Measurements from ENCODE around the gene AREL1. TPM values are rescaled to one million over a fixed set of nuclear protein-coding genes. Genes with fewer than 3 reads are reported as not detected.

The AREL1 gene
- total and polyA plus RNA-seq, 4 donors: 35.6 to 54.7 (median 46.2) TPM

DNA sequence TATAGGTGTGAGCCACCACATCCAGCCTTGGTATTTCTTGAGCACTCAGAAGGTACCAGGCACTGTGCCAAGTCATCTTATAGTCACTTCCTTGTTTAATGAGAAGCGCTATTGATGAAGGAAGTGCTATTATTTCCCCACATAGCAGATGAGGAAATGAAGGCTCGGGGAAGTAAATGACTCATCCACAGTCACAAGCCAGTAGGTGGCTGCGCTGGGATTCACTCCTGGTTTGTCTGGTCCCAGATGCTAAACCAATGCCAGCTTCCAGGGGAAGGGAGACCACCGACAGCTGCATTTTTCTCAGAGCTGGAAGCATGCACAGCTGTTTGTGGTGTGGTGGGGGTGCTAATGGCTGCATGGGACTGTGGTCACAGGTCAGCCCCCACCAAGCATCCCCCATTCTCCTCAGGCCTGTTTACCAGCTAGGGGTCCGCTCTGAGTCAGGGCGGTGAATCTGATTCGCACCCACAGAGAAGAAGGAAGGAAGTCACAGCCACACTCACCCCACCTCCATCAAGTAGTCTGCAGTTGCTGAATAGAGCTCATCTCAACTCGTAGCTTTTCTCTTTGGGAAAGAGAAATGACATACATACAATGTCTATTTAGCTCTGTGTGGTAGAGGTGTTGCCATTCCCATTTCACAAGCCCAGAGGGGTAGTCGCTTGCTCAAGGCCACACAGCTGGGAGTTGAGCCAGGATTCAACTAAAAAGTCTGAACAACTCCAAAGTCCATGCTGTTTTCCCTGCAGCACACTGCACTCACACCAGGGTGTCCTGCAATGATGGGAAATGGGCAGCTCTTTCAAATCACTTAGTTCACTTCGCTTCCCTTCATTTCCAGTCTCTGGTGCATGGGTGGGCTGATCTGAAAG lies 94.6 kb downstream of the AREL1 start:
- no peak for DNase-seq (ENCODE audit: low read depth in 4 of 6, low spot score in 6 of 6)
- Histone ChIP-seq H3K27me3 (ENCODE audit: control insufficient read depth, insufficient read depth, low read length) (peaks cover 16% of the 10 kb centered on the region), H3K27ac (ENCODE audit: low read depth, low read length) (no peak overlapping the region), H3K9me3 (ENCODE audit: control insufficient read depth, insufficient read depth, low read length) (no peaks in the 10 kb centered on the region), H3K4me1 (ENCODE audit: control insufficient read depth, insufficient read depth, low read length) (peaks cover 4% of the 10 kb centered on the region), H3K4me3 (ENCODE audit: low read depth, low read length) (no peak overlapping the region), H3K36me3 (ENCODE audit: control insufficient read depth, insufficient read depth, low read length) (no peaks in the 10 kb centered on the region)
- WGBS (ENCODE audit: insufficient coverage): 100% methylated on average over 1 of the region's 10 CpGs

GRCh38 chr14:74616996-74617700 lies 95.7 kb downstream of the AREL1 start:
- Histone ChIP-seq H3K27ac (ENCODE audit: low read depth, low read length) (no peak overlapping the region), H3K27me3 (ENCODE audit: control insufficient read depth, insufficient read depth, low read length) (peaks cover 23% of the 10 kb centered on the region), H3K9me3 (ENCODE audit: control insufficient read depth, insufficient read depth, low read length) (no peaks in the 10 kb centered on the region), H3K4me3 (ENCODE audit: low read depth, low read length) (no peak overlapping the region), H3K4me1 (ENCODE audit: control insufficient read depth, insufficient read depth, low read length) (peaks cover 12% of the 10 kb centered on the region), H3K36me3 (ENCODE audit: control insufficient read depth, insufficient read depth, low read length) (no peaks in the 10 kb centered on the region)
- 79% methylated on average over 9 of the region's 13 CpGs for WGBS (ENCODE audit: insufficient coverage)
- no peak for DNase-seq (ENCODE audit: low read depth in 4 of 6, low spot score in 6 of 6)

GRCh38 chr14:74616507-74616906 lies 96.4 kb downstream of the AREL1 start:
- no CpG with 5 or more reads among the region's 4 CpGs for WGBS (ENCODE audit: insufficient coverage)

DNA sequence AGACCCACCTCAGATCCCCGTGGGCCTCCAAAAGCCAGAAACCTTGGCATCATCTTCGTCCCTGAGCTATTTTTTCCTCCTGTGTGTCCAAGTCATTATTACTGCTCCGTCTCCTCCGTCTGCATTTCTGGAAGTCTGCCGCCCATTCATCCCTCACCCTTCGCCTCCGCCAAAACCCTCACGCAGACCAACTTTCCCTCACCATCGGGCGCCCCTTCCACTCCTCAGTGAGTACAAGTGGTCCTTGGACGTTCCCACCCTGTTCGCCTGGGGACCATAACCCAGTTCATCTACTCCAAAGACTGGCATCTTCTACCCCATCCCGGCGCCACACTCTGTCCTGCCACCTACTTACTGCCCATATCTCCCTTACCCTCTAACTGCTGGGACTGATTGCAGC lies 97.1 kb downstream of the AREL1 start:
- Histone ChIP-seq H3K27me3 (ENCODE audit: control insufficient read depth, insufficient read depth, low read length) (peaks cover 37% of the 10 kb centered on the region), H3K9me3 (ENCODE audit: control insufficient read depth, insufficient read depth, low read length) (no peaks in the 10 kb centered on the region), H3K4me3 (ENCODE audit: low read depth, low read length) (no peak overlapping the region), H3K36me3 (ENCODE audit: control insufficient read depth, insufficient read depth, low read length) (no peaks in the 10 kb centered on the region), H3K4me1 (ENCODE audit: control insufficient read depth, insufficient read depth, low read length) (peaks cover 17% of the 10 kb centered on the region), H3K27ac (ENCODE audit: low read depth, low read length) (no peak overlapping the region)
- no peak for DNase-seq (ENCODE audit: low read depth in 4 of 6, low spot score in 6 of 6)
- 84% methylated on average over 14 of the region's 14 CpGs for WGBS (ENCODE audit: insufficient coverage)

More at GRCh38 chr14:74616507-74616906, 96.4 kb downstream of the AREL1 start:
- H3K27me3 ChIP-seq (ENCODE audit: control insufficient read depth, insufficient read depth, low read length): peaks cover 30% of the 10 kb centered on the region
- H3K4me3 ChIP-seq (ENCODE audit: low read depth, low read length): no peak overlapping the region
- H3K4me1 ChIP-seq (ENCODE audit: control insufficient read depth, insufficient read depth, low read length): peaks cover 15% of the 10 kb centered on the region
- H3K9me3 ChIP-seq (ENCODE audit: control insufficient read depth, insufficient read depth, low read length): no peaks in the 10 kb centered on the region
- H3K27ac ChIP-seq (ENCODE audit: low read depth, low read length): no peak overlapping the region
- no peak for DNase-seq (ENCODE audit: low read depth in 4 of 6, low spot score in 6 of 6)
- no peaks in the 10 kb centered on the region for H3K36me3 ChIP-seq (ENCODE audit: control insufficient read depth, insufficient read depth, low read length)

GRCh38 chr14:74614508-74615495 lies 98.1 kb downstream of the AREL1 start:
- H3K4me3 ChIP-seq (ENCODE audit: low read depth, low read length): no peak overlapping the region
- DNase-seq (ENCODE audit: low read depth in 4 of 6, low spot score in 6 of 6): no peak
- peaks cover 21% of the 10 kb centered on the region for H3K4me1 ChIP-seq (ENCODE audit: control insufficient read depth, insufficient read depth, low read length)
- WGBS (ENCODE audit: insufficient coverage): 88% methylated on average over 5 of the region's 8 CpGs
- no peaks in the 10 kb centered on the region for H3K9me3 ChIP-seq (ENCODE audit: control insufficient read depth, insufficient read depth, low read length)
- H3K27ac ChIP-seq (ENCODE audit: low read depth, low read length): no peak overlapping the region
- H3K27me3 ChIP-seq (ENCODE audit: control insufficient read depth, insufficient read depth, low read length): peaks cover 46% of the 10 kb centered on the region
- no peaks in the 10 kb centered on the region for H3K36me3 ChIP-seq (ENCODE audit: control insufficient read depth, insufficient read depth, low read length)

- Histone ChIP-seq H3K27me3 (ENCODE audit: control insufficient read depth, insufficient read depth, low read length) (peaks cover 47% of the 10 kb centered on the region), H3K27ac (ENCODE audit: low read depth, low read length) (no peak overlapping the region), H3K36me3 (ENCODE audit: control insufficient read depth, insufficient read depth, low read length) (no peaks in the 10 kb centered on the region), H3K4me3 (ENCODE audit: low read depth, low read length) (no peak overlapping the region), H3K4me1 (ENCODE audit: control insufficient read depth, insufficient read depth, low read length) (peaks cover 18% of the 10 kb centered on the region), H3K9me3 (ENCODE audit: control insufficient read depth, insufficient read depth, low read length) (no peaks in the 10 kb centered on the region)
- WGBS (ENCODE audit: insufficient coverage): 64% methylated on average over 9 of the region's 16 CpGs
- no peak for DNase-seq (ENCODE audit: low read depth in 4 of 6, low spot score in 6 of 6)
These were observed 99.5 kb downstream of the AREL1 start for GRCh38 chr14:74613211-74613914.

GRCh38 chr14:74612350-74613021 lies 100.4 kb downstream of the AREL1 start:
- Histone ChIP-seq H3K9me3 (ENCODE audit: control insufficient read depth, insufficient read depth, low read length) (no peaks in the 10 kb centered on the region), H3K27me3 (ENCODE audit: control insufficient read depth, insufficient read depth, low read length) (peaks cover 47% of the 10 kb centered on the region), H3K4me1 (ENCODE audit: control insufficient read depth, insufficient read depth, low read length) (peaks cover 17% of the 10 kb centered on the region), H3K36me3 (ENCODE audit: control insufficient read depth, insufficient read depth, low read length) (no peaks in the 10 kb centered on the region), H3K27ac (ENCODE audit: low read depth, low read length) (no peak overlapping the region), H3K4me3 (ENCODE audit: low read depth, low read length) (peak overlapping the region; percentile 50)
- DNase-seq (ENCODE audit: low read depth in 4 of 6, low spot score in 6 of 6): peak in 5 of 6 donors; percentile 32 to 87 (median 48)
- WGBS (ENCODE audit: insufficient coverage): under 1% methylated on average over 52 of the region's 69 CpGs

DNA sequence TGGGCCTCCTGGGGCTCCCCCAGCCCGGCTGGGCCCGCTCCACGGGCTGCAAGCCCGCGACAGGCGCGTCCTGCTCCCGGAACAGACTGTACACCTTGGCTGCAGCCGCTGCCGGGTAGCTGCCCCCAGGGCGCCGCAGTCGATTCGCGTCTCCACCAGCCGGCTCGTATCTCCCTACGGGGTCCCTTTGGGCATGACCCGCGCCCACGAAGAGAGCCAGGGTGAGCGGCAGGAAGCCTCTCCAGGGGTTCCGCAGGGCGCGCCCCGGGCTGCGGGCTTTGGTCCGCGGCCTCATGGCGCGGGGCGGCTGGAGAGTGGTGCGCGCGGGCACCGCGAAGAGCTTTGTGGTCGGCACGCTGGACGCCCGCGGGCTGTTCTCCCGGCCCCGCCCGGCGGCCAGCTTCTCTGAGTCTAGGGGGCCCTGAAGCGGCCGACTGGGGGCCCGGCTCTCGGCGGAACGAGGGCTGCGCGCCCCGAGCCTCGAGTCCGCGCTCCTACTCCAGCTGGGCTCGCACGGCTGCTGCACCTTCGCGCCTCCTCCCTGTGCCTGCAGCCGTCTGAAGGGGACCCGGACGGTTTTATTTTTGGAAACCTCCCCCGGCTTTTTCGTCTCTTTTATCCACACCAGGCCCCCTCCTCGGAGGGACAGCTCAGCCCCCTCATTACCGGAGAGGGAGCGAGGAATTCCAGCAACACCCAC lies 101.1 kb downstream of the AREL1 start, which contains the start of gene LTBP2:
Gene LTBP2, minus strand, starts transcription at position 588 of the 700 bp plus-strand sequence. Its CDS starts 293 bp downstream, at position 295.
- WGBS (ENCODE audit: insufficient coverage): 1% methylated on average over 69 of the region's 70 CpGs
- Histone ChIP-seq H3K36me3 (ENCODE audit: control insufficient read depth, insufficient read depth, low read length) (no peaks in the 10 kb centered on the region), H3K4me3 (ENCODE audit: low read depth, low read length) (peak within 1 kb of the TSS; percentile 50), H3K27me3 (ENCODE audit: control insufficient read depth, insufficient read depth, low read length) (peaks cover 47% of the 10 kb centered on the region), H3K4me1 (ENCODE audit: control insufficient read depth, insufficient read depth, low read length) (peaks cover 17% of the 10 kb centered on the region), H3K27ac (ENCODE audit: low read depth, low read length) (no peak within 1 kb of the TSS), H3K9me3 (ENCODE audit: control insufficient read depth, insufficient read depth, low read length) (no peaks in the 10 kb centered on the region)
- DNase-seq (ENCODE audit: low read depth in 4 of 6, low spot score in 6 of 6): peak in 2 of 6 donors; percentile 12 to 54

Measured in spinal cord (tissue), 10 donors.